CD4-positive, alpha-beta T cell treated with Interleukin-17A for 4 hours (primary cell): Measurements from ENCODE around the gene P2RX2.

Experiments used
- DNase-seq: peaks from one replicate; pipeline ENCODE4 v3.0.0-alpha.2; 2020; ENCODE audit warnings: mixed read lengths

P2RX2 gene

DNA sequence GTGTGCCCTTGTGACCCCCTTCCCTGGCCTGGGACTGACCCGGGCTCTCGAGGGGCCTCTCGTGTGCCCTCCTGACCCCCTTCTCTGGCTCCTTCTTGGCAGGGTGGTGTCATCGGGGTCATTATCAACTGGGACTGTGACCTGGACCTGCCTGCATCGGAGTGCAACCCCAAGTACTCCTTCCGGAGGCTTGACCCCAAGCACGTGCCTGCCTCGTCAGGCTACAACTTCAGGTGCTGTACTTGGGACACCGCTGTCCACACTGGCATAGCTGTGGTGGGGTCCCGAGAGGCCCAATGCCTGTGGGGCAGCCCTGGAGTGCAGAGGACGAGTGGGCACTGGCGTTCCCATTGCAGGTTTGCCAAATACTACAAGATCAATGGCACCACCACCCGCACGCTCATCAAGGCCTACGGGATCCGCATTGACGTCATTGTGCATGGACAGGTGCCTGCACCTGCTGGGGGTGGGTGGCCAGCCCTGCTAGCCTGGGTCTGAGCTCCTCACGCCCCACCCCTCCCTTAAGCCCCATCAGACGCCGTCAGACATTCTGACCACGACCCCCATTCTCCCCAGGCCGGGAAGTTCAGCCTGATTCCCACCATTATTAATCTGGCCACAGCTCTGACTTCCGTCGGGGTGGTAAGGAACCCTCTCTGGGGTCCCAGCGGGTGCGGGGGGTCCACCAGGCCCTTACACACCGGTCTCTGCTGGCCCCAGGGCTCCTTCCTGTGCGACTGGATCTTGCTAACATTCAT, 2.5 kb downstream of the P2RX2 start:
- DNase-seq = no peak

DNA sequence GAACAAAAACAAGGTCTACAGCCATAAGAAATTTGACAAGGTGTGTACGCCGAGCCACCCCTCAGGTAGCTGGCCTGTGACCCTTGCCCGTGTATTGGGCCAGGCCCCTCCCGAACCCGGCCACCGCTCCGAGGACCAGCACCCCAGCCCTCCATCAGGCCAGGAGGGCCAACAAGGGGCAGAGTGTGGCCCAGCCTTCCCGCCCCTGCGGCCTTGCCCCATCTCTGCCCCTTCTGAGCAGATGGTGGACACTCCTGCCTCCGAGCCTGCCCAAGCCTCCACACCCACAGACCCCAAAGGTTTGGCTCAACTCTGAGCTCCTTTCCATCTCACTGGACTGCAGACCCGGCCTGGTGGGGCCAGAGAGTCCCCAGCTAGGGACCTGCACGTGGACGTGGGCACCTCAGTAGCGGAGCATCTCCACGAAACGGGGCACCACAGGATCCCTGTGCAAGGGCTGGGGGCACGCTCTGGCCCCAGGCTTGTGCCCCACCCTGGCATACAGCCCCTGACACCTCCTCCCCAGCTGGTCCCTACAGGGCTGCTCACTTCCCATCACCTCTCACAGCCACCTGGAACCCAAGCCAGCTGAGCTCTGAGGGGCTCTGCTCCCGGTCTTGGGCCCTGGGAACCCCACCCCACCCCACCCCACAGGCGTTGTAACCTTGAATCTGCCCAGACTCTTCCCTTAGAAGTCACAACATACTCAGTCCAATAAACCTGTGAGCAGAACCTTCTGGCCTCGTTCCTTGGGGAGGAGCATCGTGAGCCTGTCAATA, 3.3 kb downstream of the P2RX2 start:
- no peak for DNase-seq

DNA sequence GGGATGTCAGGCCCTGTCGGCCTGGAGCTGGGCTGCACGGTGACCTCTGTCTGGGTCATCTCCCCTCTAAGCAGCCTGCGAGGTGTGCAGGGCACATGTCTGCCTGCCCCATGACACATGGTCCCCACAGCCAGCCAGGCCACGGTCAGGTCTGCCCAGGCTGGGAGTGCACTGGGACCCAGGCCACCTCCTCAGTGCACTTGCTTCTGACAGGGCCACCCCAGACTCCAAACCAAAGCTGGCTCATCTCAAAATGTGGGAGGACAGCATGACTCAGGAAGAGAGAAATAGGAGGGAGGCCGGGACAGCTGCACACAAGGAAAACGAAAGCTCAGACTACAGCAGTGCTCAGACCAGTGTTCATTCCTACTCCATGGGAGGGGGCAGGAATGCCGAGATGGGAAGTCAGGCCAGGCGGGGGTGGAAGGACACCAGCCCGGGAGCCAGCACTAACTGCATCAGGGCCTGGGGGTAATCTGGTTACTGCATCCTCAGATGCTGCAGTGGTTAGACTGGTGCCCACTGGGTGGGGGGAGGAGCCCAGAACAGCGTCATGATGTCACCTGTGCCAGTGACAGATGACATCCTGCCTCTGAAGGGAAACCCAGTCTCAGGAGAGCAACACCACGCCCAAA, 4.0 kb downstream of the P2RX2 start:
- no peak for DNase-seq

DNA sequence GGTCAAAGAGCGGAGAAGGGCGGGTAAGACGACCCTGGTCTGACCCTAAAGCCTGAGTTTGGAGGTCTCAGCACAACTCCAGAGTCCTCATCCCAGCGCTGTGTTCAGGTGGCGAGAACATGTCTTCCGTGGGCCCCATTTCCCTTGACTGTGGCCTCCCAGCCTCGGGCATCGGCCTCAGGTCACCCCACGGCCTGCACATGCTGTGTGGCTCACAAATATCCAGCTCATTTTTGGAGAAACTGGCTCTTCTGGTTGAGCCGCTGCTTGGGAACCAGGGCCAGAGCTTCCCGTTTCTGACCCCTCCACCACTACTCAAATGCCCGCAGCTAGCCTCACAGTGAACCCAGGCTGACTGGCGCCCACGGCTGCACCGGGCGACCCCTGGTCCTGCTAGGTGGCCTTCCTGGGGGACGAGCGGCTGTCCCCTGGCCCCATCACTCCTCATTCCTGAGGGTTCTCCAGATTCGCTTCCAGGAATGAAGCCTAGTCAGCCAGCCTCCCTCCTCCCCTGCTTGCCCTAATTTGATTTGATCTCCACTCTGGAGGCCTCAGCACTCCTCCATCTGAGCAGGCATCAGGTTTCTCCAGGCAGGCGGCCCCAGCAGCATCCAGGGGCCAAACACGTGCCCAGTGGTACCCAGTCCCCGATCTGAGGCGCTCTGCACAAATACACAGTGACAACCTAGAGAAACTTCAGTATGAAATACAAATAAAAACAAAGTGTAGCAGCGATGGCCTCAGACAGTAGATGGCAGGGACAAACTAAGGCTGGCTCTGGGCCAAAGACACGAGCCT, 4.7 kb downstream of the P2RX2 start:
- DNase-seq = no peak

DNA sequence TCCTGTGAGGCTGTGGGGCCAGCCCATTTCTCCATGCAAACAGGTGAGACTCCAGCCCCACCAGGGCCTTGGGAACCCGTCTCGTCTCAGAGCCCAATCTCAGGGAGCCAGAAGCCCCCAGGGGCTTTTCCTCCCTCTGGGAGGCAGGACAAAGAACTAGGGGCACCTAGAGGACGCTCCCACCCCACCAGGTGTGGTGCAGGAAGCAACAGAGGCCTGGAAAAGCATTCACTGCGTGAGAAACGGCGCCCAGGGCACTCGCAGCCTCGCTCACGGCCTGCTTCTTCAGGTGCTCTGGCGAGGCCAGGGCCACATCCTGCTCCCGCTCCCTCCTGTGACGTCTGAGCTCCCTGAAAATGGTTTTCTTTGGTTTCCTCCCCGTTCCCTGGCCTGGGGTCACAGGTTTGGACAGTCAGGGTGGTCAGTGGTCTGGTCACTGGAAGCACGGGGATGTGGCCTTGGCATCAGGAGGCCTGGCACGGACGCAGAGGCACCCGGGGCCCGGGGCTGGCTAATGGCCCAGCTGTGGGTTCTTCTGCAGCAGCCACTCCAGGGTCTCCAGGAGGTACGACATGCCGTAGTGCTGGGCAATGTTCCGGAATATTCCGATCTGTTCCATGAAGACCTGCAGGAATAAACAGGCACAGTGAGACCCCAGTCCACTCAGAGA, 5.7 kb downstream of the P2RX2 start:
- DNase-seq = no peak

DNA sequence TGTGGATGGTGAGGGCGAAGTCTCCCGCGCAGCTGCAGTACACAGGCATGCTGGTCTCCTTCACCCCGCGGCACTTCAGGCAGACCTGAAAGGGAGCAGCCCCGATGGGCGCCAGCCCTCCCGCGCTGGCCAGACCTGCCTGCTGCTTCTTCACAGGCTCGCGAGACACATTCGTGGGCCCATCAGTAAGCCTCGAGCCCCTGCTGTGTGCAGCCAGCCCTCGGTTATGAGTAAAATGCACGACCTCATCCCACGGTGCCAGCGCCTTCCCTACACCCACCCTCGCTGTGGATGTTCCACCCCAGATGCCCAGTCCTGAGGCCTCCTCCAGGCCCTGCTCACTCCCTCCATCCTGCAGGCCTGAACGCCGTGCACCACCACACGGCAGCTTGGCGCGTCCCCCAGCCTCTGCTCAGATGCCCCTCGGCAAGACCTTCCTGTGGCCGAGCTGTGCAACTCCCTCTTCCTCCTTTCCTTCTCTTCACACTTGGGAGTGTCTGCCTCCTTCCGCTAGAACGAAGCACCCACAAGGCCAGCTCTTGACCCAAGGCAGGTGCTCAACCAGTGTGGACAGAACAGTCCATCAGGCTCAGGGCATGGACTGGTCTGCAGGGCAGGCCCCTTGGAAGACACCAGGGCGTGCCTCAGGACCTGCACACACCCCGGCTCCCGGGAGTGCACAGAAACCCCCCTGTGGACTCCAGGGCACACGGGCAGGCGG, 6.5 kb downstream of the P2RX2 start:
- DNase-seq = no peak

DNA sequence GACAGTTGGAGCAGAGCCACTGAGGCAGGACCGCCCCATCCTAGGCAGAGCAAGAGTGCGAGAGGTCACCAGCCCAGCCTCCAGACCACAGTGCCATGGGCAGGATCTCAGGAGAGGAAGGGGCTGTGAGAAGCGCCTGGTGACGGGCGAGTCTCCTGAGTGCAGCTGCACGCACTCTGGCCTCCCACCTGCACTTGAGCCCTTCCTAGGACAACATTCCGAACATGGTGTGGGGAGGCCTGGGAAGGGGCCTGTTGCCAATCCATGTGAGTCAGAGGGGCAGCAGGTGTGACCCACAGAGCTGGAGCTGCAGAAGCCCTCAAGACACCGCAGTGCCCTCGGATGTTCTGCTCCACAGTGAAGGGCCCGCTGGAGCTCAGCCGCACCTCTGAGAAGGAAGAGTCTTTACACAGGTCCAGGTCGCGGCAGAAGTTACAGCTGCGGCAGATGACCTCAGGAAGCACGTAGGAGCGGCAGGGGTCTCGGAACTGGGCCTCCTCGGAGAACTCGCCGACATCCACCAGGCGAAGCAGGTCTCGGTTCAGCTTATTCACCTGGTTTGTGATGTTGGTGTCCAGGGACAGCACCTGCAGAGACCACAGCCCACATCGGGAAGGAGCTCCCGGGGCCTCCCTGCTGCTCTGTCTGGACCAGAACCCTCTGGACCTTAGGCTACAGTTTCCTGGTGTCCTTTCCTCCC, 7.3 kb downstream of the P2RX2 start:
- no peak for DNase-seq

DNA sequence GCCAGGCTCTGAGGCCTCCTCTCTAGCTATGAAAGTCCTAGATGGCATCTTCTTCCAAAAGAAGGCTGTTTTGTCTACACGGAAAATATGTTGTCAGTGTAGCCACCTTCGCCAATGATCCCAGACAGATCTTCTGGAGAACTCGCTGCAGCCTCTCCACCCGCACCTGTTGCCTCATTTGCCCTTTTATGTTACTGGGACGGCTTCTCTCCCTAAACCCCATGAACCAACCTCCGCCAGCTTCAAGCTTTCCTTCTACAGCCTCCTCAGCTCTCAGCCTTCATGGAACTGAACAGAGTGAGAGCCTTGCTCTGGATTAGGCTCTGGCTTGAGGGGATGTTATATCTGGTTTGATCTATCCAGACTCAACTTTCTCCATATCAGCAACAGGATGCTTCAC, 10.8 kb downstream of the P2RX2 start:
- DNase-seq = no peak

DNA sequence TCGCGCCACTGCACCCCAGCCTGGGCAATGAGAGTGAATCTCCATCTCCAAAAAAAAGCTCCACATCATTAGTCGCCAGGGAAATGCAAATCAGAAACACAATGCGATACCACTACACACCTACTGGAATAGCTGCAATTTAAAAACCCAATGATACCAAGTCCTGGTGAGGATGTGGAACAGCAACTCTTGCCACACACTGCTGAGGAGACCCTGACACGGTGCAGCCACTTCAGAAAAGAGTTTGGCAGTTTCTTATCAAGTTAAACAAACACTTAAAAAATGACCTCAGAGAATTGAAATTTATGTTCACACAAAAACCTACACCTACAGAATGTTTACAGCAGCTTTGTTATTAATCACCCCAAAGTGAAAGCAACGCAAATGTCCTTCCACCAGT, 12.1 kb downstream of the P2RX2 start:
- no peak for DNase-seq

DNA sequence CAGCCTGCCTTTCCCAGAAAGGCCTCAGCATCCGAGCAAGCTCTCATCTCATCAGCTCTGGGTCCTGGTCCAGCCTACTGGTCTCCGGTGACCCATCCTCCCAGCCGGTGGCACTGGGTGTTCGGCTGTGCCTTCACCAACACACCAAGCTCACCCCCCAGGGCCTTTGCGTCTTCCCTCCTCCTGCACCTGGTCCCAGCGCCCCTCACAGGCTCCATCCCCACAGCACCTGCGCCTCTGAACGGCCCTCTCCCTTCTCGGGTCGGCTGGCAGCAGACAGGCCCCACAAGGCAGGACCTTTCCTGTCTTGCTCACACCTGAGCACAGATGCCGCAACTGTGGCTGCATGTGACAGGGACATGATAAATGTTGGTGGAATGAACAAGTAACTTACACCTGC, 13.1 kb downstream of the P2RX2 start:
- DNase-seq = no peak

DNA sequence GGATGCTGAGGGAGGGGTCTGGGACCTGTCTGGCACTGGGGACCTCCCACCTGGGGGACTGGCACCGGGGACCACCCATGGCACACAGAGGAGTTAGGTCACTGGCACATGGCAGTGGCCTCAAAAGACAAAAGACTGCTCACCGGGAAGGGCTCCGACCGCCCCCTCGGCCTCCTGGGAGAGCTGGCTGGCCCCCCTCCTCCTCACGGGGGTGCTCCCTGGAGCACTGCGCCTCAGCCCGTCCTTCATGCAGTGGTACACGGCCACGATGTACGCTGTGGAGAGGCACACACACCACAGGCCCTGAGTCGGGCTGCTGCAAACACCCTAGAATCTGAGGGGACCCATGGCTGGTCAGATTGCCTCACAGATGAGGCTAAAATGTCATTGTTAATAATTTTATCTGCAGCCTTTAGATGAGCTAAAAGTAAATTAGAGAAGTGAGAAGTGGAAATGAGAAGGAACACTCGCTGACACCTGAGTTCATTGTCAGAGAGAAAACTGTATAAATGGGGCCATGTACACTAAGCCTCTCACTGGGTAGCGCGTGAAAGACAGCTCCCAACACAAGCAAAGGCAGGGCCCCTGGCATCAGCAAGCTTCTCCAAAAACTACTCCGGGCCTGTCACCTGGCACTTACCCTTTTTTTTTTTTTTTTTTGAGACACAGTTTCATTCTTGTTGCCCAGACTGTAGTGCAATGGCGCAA, 14.1 kb downstream of the P2RX2 start:
- DNase-seq = no peak

DNA sequence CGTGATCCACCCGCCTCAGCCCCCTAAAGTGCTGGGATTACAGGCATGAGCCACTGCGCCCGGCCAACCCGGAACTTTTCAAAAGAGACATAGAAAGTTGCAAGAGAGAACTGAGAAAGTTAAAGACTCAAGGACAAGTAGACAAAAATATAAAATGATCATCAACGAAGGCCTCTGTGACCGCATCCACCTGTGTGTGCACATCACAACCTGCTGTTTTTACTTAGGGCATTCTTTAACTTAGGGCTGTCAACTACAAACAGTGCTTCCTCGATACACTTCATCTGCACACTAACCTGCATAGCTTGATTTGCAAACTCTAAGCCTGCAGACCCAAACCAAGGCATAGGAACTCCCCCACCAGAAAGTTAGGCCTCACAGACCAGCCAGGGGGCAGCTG, 14.8 kb downstream of the P2RX2 start:
- no peak for DNase-seq

DNA sequence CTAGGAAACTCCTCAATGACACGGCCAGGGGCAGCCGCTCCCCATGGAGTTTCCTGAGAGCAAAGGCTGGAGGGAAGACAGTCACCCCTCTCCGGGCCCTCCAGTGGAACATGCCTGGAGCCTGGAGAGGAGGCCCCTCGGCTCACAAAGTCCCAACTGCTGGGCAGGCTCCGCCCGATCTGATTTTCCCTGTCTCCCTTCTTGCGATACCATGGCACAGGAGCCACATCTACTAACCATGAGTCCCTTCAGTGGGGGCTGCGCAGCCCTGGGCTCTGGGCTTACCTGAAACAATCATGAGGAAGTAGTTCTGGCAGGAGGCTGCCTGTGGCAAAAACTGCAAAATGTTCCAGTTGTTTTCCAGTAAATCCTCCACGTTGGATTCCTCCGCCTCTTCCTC, 15.3 kb downstream of the P2RX2 start:
- no peak for DNase-seq

DNA sequence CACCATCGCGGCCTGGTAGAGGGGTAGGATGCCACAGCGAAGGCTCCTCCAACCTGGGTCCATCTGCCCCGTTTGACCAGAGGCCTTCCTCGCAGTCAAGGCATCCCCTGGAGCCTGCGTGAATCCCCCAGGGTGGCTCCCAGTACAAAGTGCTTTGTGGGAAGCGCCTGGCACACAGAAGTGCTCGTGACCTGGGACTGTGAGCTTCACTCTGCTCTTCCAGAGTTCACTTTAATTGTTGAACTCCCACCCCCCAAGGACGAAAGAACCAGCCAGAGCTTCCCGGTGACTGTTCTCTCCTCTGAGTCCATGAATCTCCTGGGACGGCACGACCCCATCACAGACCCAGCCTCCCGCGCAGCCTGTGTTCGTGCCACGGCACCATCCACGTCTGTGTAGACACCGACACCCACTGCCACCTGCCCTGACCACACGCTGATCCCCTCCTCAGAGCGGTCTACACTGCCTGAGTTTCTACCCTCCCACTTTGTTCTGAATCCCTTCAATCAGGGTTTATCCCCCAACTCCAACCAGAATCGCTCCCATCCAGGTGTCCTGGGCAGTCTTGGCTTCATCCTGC, 15.9 kb downstream of the P2RX2 start:
- DNase-seq = no peak

DNA sequence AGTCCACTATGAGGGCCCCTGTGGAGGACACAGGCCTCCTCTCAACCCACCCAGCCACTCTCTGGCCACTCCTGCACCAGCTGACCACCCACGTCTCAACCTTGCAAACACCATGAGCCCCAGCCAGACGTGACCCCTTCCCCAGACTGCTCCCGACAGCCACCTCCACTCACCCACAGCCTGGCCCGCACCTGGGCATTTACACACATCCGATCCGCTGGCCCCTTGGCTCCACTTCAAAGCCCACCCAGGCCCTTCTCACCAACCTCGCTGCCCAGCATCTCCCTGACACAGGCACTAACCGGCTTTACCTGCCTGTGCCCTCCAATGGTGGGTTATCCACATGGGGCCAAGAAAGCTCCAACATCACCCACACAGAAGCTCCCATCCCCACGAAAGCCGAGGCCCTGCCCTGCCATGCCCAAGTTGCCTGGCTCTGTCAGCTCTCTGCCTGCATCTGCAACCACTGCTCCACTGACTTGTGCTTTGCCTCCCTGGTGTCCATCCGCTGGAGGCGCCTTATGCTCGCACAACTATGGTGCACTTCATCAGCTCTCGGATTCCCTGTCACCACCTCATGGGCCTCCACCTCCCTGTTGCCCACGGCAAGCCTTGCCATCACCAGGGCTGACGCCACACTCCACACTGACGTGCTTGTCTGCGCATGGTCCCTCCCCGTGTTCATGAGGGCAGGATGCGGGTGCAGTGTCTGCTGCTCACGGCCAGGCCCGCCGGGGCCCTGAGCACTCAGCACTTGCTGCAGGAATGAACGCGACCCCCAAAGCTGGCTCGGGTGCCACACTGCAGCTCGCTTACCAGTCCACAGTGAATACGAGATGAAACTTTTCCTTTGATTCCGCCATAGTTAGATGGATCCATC, 16.7 kb downstream of the P2RX2 start:
- no peak for DNase-seq

DNA sequence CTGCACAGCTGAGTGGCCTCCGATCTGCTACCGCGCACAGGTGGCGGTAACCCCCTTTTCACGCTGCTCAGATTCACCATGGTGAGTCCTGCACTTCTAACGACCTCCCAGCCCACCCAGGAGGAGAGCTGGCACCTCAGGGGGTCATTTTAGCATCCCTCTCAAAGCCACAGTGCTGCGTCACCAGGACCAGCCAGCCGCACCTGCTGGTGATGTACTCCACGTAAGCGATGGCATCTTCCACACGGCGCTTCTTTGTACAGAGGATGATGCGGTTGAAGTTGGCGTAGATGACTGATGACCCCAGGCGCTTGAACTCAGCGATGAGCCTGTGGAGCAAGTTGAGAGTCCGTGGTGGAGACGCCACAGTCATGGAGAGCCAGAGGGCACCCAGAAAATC, 19.2 kb downstream of the P2RX2 start:
- no peak for DNase-seq

DNA sequence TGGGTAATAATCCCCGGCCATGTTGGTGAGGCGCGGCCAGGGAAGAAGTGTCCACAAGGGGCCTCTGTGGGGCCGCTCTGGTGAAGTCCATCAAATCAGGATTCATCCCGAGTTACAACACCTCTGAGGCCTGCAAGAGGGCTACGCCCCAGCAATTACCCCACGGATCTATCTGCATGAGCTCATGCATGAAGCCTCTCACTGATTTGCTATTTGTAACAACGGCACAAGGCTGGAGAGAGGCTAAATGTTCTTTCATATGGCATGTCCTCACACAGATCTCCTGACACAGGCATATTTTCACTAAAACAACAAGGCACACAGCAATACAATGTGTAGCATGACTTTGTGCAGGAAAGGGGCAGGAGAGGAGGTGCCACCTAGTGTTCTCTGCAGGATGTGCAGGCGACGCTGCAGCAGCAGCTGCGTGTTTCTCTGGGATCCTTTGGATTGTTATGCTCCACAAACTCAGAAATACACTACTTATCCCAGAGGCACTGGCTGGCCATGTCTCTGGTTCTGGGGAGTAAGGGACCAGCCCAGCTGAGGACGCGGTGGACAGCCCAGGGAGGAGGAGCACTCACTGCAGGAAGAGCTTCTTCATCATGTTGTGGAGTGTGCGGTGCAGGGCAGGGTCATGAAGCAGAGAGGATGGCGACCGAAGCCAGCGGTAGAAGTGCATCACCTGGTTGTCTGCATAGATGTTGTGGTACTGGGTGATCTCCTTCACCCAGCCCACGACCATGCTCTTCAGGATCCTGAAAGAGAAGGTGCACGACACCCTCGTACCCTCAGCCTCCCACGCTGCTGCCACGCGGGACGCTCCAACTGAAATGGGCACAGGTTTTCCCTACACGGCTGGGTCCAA, 20.2 kb downstream of the P2RX2 start:
- DNase-seq = no peak

DNA sequence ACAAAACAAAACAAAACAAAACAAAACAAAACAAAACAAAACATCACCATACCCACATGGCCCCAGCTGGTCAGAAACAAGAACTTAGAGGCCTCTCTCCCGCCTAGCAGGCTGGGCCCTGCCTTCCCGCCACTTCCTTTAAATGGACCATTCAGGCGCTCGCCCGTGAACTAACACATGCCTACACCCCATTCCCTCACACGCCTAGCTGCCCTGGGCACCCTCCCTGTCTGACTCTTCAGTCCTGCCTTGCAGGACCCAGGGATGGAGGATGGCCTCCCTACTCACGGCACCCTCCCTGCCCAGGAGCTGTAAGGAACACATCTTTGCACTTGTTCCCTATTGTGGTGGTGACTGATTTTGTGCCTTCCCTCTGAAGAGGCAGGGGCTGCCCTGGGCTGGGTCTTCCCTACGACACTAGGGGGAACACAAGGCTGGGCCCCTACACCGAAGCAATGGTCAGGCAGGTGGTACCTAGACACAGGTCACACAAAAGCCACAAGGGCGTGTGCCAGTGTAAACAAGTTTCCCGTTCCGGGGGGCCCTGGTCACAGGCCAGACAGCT, 21.5 kb downstream of the P2RX2 start:
- no peak for DNase-seq
